HG02973 (cell line): ENCODE measurements around the gene ZCCHC4.
"Not testable (repeated sequence)": the region's sequence is repeated elsewhere in the genome, so short reads cannot be mapped to it uniquely, and the experiment has no call there.

Experiments
- ATAC-seq: cut with Tn5 transposase; IDR thresholded peaks from one replicate; pipeline ENCODE4 v1.9.1; 2021; ENCODE audit warnings: moderate library complexity; ENCODE audit not compliant: unreplicated experiment

Gene ZCCHC4

GRCh38 chr4:25320773-25321172 is 8.2 kb downstream of the ZCCHC4 start:
- ATAC-seq = no peak

- no peak for ATAC-seq
Observed at GRCh38 chr4:25321703-25322102, 9.1 kb downstream of the ZCCHC4 start.

- ATAC-seq = not testable (repeated sequence)
Observed at GRCh38 chr4:25328463-25328862, 15.9 kb downstream of the ZCCHC4 start.

- no peak for ATAC-seq
Observed at GRCh38 chr4:25330335-25330734, 17.8 kb downstream of the ZCCHC4 start.

- ATAC-seq = peak; percentile 85
Observed at GRCh38 chr4:25330905-25331808, 18.6 kb downstream of the ZCCHC4 start.

- no peak for ATAC-seq
Observed at GRCh38 chr4:25343671-25344070, 31.1 kb downstream of the ZCCHC4 start.

GRCh38 chr4:25345744-25346143 is 33.2 kb downstream of the ZCCHC4 start:
- ATAC-seq = no peak

GRCh38 chr4:25346913-25347312 is 34.3 kb downstream of the ZCCHC4 start:
- ATAC-seq = peak; percentile 65

GRCh38 chr4:25347473-25347872 is 34.9 kb downstream of the ZCCHC4 start:
- ATAC-seq = no peak

- ATAC-seq = no peak
Observed at GRCh38 chr4:25347971-25348370, 35.4 kb downstream of the ZCCHC4 start.

- ATAC-seq = no peak
Observed at GRCh38 chr4:25350561-25350960, 38.0 kb downstream of the ZCCHC4 start.

GRCh38 chr4:25351777-25352416 is 39.3 kb downstream of the ZCCHC4 start:
- no peak for ATAC-seq

- ATAC-seq = no peak
Observed at GRCh38 chr4:25356068-25356467, 43.5 kb downstream of the ZCCHC4 start.

GRCh38 chr4:25358515-25359275 is 46.1 kb downstream of the ZCCHC4 start:
- ATAC-seq = no peak

- no peak for ATAC-seq
Observed at GRCh38 chr4:25361253-25361652, 48.7 kb downstream of the ZCCHC4 start.

GRCh38 chr4:25367004-25367621 is 54.5 kb downstream of the ZCCHC4 start:
- no peak for ATAC-seq

- no peak for ATAC-seq
Observed at GRCh38 chr4:25367877-25368276, 55.3 kb downstream of the ZCCHC4 start.

GRCh38 chr4:25368315-25368714 is 55.7 kb downstream of the ZCCHC4 start:
- no peak for ATAC-seq

- no peak for ATAC-seq
Observed at GRCh38 chr4:25370242-25370641, 57.7 kb downstream of the ZCCHC4 start.

- ATAC-seq = not testable (repeated sequence)
Observed at GRCh38 chr4:25372549-25372948, 60.0 kb downstream of the ZCCHC4 start.
